GM19035 (cell line): ENCODE results near the gene RABL2A.
"Not testable (repeated sequence)": the region's sequence is repeated elsewhere in the genome, so short reads cannot be mapped to it uniquely, and the experiment has no call there.

Source experiments
- ATAC-seq: cut with Tn5 transposase; IDR thresholded peaks from one replicate; pipeline ENCODE4 v1.9.1; 2021; ENCODE audit not compliant: unreplicated experiment

The RABL2A gene

DNA sequence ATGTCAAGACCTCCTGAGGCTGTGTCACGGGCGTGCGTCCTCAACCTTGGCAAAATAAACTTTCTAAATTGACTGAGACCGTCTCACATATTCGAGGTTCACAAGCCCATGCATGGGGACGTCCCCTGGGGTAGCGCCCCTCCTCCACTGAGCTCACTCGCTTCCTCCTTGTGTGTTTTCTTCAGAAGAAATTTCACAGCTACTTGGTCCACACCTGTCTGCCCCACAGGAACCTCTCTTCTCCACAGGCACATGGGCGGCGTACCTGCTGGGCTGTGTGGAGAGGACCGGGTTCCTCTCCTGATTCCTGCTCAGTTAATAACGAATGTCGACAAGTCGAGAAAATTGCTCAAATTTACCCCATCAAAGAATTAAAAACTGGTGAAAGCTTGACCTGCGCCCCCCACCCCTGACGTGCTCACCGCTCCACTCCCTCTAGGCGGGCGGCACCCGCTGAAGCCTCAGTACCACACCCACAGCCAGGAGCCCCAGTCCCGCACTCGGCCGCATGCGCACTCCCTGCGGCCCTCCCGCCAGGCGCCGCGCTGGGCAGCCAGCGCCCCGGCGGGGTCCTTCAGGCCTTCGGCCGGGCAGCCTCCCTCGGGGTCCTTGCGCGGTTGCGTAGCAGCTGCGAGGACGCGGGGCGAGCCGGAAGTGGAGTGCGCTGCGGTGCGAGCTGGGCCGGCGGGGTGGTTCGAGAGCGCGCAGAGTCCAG is at the start of gene RABL2A:
Gene RABL2A (plus strand): TSS at position 651 of the 715 bp plus-strand sequence. CDS start 1,341 bp downstream, outside the sequence.
- ATAC-seq = peak; percentile 95

DNA sequence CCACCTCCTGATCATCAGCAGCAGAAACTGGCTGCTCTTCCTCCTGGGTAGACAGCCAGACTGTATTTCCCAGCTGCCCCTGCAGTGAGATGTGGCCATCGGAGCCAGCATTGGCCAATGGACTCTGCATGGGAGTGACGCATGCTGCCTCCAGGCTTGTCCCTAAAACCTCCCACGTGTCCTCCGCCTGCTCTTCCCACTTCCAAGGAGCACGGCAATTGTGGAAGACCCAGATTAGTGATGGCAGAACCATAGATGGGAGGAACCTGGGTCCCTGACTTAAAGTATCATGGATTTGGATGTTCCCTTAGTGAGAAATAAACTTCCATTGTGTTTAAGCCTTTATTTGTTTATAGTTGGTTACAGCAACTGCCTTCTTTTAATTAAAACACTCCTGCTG is 48.6 kb upstream of the RABL2A start:
- ATAC-seq = not testable (repeated sequence)

DNA sequence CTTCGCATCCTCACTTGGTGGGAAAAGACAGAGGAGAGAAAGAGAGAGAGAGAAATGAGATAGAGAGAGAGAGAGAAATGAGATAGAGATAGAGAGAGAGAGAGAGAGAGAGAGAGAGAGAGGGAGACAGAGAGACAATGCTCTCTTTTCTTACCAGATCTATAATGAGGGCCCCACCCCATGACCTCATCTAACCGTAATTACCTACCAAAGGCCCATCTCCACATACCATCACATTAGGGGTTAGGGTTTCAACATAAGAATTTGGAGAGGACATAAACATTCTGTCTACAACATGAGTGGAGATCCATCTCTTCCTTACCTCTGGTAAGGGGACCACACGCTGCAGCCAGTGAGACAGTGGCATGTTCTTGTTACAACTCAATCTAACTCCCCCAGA is 44.6 kb upstream of the RABL2A start:
- not testable (repeated sequence) for ATAC-seq

DNA sequence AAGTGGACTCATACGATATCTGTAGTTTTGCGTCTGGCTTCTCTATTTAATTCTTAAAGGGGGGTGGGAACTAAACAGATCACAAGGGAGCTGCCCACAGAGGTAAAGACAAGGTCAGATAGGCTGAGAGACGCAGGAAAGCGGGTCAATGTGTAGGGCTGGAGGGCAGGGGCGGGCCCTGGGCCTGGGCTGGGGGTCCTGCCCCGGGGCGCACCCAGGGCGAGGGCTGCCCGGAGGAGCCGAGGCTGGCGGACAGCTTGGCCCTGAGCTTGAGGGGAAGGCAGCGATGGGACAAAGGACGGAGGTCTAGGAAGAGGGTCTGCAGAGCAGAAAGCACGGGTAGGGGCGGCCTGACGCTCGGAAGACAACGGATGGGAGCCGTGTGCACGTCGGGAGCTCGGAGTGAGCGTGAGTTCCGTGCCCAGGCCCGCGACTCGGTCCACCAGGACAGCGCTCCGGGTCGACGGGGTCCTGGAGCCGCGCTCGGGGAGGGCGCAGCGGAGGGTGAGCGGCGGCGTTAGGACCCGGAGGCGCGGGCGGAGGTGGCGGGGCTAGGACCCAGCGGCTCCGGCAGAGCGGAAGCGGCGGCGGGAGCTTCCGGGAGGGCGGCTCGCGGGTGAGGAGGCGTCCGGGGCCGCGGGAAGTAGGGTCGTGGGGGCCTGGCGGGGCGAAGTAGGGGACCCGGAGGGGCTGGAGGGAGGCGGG is 43.4 kb upstream of the RABL2A start:
- not testable (repeated sequence) for ATAC-seq

DNA sequence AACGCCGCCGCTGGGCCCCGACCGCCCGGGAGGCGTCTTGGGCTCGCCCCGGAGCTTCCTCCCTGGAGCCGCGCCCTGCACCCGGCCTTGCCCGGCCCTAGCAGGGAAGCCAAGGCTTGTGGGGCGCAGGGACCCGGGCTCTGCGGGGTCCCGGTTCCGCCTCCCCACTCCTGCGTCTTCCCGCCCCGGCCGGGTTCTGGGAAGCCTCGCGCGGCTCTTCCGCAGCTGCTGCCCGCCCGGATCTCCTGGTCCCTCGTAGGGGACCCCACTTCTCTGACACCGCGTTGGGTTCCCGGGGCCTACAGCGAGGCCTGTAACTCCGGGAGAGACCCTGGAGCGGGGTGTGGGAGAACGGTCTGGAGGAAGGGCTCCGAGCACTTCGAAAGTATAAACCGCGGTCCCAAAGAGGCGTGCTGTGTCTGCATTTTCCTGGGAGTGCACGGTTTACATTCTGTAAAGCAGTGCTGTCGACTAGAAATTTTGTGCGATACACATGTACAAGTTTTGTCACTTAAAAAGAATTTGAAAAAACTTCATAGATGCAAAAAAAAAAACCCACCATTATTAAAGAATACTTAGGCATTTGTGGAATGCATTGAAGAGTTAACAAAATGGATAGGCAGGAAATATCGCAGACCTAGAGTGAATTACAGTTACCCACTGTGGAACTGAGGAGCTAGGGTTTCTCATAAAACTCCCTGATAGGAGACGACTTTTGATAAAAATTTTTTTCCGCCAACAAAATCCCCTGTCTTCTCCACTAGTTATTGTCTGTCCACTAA is 42.6 kb upstream of the RABL2A start:
- not testable (repeated sequence) for ATAC-seq

DNA sequence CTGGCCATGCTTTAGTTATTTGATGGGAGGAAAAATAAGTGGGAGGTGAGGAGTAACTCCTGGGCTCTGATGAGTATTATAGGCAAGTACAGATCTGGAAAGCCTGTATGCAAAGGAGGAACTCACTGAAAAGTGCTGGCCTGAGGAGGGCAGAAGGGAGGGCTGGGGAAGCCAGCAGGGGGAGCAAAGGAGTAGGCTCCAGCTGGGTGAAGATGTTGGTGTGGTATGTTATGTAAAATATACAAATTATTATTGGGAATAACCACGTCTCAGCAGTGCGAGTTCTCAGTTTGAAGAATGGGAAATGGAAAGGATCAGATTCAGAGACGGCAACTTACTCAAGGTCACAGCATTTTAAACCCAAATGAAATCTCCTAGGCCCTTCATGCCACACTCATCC is 39.9 kb upstream of the RABL2A start:
- not testable (repeated sequence) for ATAC-seq

DNA sequence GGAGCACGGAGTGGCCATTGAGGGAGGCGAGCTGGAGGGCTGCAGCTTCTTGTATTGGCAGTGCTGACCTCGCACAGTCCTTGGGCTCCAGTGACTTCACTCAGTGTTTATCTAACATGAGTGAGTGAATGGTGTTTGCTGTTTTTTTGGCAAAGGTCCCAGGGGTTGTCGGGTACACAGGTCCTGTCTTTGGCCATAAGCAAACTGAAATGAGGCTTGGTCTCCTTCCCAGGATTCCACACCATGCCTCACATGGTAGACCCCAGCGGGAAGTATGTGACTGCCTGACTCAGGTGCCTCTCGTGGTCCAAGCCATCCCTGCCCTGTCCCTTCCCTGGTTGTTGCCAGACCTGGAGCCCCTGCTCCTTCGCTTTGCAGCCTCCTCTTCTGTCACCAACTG is 37.5 kb upstream of the RABL2A start:
- ATAC-seq = not testable (repeated sequence)

DNA sequence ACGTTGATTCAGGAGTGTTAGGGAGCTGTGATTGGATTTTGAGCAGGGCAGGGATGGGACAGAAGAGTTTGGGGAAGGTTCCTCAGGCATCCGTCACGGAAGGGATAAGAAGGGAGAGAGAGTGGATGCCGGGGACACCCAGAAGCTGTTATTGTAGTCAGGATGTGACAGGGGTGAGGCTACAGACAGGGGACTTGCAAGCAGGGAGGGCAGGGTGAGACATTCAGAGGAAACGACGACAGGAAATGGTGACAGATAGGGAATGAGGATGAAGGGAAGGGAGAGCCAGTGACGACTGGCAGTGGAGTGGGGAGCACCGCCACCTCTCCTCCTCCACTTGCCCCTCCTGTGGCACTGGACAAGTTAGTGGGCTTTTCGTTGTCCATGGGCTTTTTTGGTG is 35.1 kb upstream of the RABL2A start:
- not testable (repeated sequence) for ATAC-seq

DNA sequence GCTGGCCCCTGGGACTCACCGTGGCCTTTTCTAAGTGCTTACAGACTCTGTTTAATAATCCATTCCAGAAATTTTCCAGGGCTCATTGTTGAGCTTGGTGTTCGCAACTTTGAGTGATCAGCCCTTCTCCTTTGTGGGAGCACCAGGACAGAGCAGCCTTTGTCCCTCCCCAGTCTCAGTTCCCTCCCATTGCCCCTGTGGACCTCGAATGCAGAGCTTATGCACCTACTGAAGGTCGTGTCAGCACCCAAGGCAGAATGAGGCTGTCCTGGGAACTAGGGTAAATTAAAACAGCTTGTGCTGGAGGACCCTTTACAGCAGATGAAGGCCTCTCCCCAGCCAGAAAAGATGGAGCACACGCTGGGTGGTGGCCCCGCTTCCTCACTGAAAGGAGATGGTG is 33.8 kb upstream of the RABL2A start:
- not testable (repeated sequence) for ATAC-seq

DNA sequence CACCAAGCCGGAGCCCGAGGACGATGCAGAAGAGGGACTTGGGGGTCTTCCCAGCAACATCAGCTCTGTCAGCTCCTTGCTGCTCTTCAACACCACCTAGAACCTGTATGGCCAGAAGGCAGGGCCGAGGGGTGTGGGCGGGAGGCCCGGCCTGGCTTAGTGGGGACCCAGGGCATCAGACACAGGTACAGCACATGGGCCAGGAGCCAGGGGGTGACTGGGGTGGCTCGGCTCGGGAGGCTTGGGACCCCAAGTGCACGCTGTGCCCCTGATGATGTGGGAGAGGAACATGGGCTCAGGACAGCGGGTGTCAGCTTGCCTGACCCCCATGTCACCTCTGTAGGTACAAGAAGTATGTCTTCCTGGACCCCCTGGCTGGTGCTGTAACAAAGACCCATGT is 31.3 kb upstream of the RABL2A start:
- not testable (repeated sequence) for ATAC-seq

DNA sequence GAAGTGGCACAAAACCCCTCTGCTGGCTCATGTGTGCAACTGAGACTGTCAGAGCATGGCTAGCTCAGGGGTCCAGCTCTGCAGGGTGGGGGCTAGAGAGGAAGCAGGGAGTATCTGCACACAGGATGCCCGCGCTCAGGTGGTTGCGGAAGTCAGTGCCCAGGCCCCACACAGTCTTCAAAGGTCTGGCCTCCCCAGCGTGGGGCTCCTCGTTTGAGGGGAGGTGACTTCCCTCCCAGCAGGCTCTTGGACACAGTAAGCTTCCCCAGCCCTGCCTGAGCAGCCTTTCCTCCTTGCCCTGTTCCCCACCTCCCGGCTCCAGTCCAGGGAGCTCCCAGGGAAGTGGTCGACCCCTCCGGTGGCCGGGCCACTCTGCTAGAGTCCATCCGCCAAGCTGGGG is 29.9 kb upstream of the RABL2A start:
- ATAC-seq = not testable (repeated sequence)

DNA sequence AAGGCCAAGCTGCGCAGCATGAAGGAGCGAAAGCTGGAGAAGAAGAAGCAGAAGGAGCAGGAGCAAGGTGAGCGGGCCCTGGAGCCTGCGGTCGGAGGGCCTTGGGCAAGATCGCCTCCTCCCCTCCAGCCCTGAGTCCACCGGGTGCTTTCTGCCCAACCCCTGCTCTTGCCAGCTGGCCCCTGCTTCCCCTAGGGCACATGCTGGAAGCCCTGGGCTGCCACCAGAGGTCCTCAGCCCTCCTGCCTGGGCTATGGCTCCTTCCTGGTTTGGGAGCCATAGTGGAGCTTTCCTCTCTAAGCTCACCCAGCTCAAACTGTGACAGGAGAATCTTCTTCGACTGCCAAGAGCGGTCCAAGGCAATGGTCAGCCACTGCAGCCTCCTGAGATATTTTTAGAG is 29.5 kb upstream of the RABL2A start:
- ATAC-seq = not testable (repeated sequence)

DNA sequence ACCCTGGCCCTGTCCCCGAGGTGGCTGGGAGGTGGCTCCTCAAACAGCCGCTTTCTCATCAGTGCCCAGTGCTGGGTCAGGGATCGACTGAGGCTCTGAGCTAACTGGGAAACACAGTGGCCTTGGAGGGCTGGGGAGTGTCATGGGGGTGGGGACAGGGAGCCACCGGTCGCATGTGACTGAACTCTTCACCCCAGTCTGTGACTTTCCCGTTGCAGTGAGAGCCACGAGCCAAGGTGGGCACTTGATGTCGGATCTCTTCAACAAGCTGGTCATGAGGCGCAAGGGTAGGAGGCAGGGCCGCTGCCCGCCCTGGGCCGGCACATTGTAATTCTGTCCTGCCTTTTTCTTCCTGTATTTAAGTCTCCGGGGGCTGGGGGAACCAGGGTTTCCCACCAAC is 28.9 kb upstream of the RABL2A start:
- not testable (repeated sequence) for ATAC-seq

DNA sequence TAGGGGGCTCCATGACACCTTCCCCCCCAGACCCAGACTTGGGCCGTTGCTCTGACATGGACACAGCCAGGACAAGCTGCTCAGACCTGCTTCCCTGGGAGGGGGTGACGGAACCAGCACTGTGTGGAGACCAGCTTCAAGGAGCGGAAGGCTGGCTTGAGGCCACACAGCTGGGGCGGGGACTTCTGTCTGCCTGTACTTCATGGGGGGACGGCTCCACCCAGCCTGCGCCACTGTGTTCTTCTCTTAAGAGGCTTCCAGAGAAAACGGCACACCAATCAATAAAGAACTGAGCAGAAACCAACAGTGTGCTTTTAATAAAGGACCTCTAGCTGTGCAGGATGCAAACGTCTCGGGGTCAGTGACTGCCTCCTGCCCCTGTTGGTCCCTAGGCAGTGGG is 28.3 kb upstream of the RABL2A start:
- ATAC-seq = not testable (repeated sequence)

DNA sequence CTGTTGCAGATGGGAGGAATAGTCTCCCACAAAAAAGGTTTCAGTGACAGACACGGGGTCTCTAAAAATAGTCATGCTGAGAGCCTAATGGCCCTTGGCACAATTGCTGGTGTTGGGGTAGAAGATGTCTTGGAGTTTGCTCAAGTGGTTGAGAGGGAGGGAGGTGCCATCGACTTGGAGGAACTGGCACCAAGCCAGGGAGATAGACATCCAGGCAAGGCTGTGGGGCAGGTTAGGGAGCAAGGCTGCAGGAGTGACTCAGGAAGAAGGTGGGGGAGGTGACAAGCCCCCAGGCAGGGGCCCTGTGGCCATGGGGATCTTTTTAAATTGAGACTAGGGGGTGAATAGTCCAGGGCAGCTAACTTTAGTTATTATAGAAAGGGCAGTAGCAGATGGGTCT is 27.9 kb upstream of the RABL2A start:
- ATAC-seq = not testable (repeated sequence)

DNA sequence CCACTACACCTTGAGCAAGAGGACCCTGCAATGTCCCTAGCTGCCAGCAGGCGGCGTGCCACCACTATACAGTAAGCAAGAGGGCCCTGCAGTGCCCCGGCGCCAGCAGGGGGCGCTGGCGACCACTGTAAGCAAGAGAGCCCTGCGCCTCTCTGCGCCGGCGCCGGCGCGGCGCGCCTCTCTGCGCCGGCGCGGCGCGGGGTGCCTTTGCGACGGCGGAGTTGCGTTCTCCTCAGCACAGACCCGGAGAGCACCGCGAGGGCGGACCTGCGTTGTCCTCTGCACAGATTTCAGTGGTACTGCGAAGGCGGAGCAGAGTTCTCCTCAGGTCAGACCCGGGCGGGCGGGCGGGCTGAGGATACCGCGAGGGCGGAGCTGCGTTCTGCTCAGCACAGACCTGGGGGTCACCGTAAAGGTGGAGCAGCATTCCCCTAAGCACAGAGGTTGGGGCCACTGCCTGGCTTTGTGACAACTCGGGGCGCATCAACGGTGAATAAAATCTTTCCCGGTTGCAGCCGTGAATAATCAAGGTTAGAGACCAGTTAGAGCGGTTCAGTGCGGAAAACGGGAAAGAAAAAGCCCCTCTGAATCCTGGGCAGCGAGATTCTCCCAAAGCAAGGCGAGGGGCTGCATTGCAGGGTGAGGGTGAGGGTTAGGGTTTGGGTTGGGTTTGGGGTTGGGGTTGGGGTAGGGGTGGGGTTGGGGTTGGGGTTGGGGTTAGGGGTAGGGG is 24.9 kb upstream of the RABL2A start:
- ATAC-seq = not testable (repeated sequence)

DNA sequence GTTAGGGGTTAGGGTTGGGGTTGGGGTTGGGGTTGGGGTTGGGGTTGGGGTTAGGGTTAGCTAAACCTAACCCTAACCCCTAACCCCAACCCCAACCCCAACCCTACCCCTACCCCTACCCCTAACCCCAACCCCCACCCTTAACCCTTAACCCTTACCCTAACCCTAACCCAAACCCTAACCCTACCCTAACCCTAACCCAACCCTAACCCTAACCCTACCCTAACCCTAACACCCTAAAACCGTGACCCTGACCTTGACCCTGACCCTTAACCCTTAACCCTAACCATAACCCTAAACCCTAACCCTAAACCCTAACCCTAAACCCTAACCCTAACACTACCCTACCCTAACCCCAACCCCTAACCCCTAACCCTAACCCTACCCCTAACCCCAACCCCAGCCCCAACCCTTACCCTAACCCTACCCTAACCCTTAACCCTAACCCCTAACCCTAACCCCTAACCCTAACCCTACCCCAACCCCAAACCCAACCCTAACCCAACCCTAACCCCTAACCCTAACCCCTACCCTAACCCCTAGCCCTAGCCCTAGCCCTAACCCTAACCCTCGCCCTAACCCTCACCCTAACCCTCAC is 24.1 kb upstream of the RABL2A start:
- ATAC-seq = peak; percentile 59

DNA sequence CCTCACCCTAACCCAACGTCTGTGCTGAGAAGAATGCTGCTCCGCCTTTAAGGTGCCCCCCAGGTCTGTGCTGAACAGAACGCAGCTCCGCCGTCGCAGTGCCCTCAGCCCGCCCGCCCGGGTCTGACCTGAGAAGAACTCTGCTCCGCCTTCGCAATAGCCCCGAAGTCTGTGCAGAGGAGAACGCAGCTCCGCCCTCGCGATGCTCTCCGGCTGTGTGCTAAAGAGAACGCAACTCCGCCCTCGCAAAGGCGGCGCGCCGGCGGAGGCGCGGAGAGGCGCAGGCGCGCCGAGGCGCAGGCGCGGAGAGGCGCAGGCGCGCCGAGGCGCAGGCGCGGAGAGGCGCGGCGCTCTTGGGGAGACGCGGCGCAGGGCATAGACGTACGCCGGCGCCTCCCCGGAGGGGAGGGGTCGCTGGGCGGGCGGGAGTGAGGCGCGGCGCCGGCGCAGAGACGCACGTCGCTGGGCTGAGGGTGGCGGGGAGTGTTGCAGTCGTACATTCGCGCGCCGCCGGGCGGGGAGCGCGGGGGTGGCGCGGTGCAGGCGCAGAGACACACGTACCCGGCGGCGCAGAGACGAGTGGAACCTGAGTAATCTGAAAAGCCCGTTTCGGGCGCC is 23.5 kb upstream of the RABL2A start:
- peak; percentile 65 for ATAC-seq

DNA sequence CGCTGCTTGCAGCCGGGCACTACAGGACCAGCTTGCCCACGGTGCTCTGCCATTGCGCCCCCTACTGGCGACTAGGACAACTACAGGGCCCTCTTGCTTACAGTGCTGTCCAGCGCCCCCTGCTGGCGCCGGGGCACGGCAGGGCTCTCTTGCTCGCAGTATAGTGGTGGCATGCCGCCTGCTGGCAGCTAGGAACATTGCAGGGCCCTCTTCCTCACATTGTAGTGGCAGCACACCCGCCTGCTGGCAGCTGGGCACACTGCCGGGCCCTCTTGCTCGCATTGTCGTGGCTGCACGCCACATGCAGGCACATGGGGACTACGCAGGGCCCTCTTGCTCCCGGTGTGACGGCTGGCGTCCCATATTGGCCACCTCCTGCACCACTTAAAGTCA is 23.0 kb upstream of the RABL2A start:
- ATAC-seq = not testable (repeated sequence)

DNA sequence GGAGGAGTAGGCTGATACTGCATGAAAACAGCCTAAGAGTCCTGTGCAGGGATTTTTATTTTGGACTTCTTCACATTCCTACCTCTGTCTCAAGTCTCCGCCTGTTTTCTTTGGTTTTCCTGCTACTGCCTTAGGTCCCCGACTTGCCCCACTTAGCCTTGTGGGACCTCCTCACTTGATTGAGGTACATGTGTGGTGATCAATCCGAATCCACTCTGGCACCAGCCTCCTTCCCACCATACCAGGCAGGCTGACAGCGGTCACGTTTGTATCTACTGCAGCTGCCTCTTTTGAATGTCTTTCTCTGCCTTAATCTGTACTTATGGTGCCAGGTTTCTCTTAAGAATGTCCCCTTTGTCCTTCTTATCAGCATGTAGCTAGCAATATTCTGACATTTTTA is 22.4 kb upstream of the RABL2A start:
- ATAC-seq = not testable (repeated sequence)
